ENCODE results near the gene GLRA2.

Gene GLRA2

GRCh38 chrX:14529290-14529989 lies at the start of gene GLRA2:
Gene GLRA2 (plus strand): TSS chrX:14529536. CDS start chrX:14530058, 522 bp downstream.
- DNase-seq, result no peak

GRCh38 chrX:14489437-14489836 lies 39.9 kb upstream of the GLRA2 start:
- DNase-seq, result no peak

- DNase-seq, result no peak
Measured at GRCh38 chrX:14491689-14492088, 37.6 kb upstream of the GLRA2 start.

GRCh38 chrX:14496674-14497073 lies 32.7 kb upstream of the GLRA2 start:
- no peak for DNase-seq

GRCh38 chrX:14497184-14497666 lies 32.1 kb upstream of the GLRA2 start:
- no peak for DNase-seq

- DNase-seq, result no peak
Measured at GRCh38 chrX:14501327-14501726, 28.0 kb upstream of the GLRA2 start.

GRCh38 chrX:14504960-14505538 lies 24.3 kb upstream of the GLRA2 start:
- no peak for DNase-seq

GRCh38 chrX:14505648-14506047 lies 23.7 kb upstream of the GLRA2 start:
- DNase-seq, result no peak

GRCh38 chrX:14506866-14507265 lies 22.5 kb upstream of the GLRA2 start:
- no peak for DNase-seq

GRCh38 chrX:14508025-14508690 lies 21.2 kb upstream of the GLRA2 start:
- no peak for DNase-seq

GRCh38 chrX:14509325-14510057 lies 19.8 kb upstream of the GLRA2 start:
- DNase-seq, result no peak

- peak; percentile 61 for DNase-seq
Measured at GRCh38 chrX:14528629-14529289, 577 bp upstream of the GLRA2 start.

GRCh38 chrX:14533867-14534266 lies 4.5 kb downstream of the GLRA2 start:
- no peak for DNase-seq

GRCh38 chrX:14546190-14546589 lies 16.9 kb downstream of the GLRA2 start:
- no peak for DNase-seq

GRCh38 chrX:14554131-14554715 lies 24.9 kb downstream of the GLRA2 start:
- DNase-seq, result no peak

GRCh38 chrX:14564058-14564457 lies 34.7 kb downstream of the GLRA2 start:
- no peak for DNase-seq

GRCh38 chrX:14573161-14573560 lies 43.8 kb downstream of the GLRA2 start:
- no peak for DNase-seq

GRCh38 chrX:14581081-14581480 lies 51.7 kb downstream of the GLRA2 start:
- no peak for DNase-seq

GRCh38 chrX:14584548-14584947 lies 55.2 kb downstream of the GLRA2 start:
- no peak for DNase-seq

GRCh38 chrX:14590216-14590615 lies 60.9 kb downstream of the GLRA2 start:
- DNase-seq, result no peak

GRCh38 chrX:14590693-14591424 lies 61.5 kb downstream of the GLRA2 start:
- DNase-seq, result no peak

- DNase-seq, result no peak
Measured at GRCh38 chrX:14591976-14592375, 62.6 kb downstream of the GLRA2 start.
